K562 (cell line): Measurements from ENCODE around the gene MYEF2. TPM values are rescaled to one million over a fixed set of nuclear protein-coding genes. Genes with fewer than 3 reads are reported as not detected.

Experiments used
- ATAC-seq: fragments of 200-7000 bp; cut with Tn5 transposase; 3 replicates; pipeline ENCODE4 v1.9.1; 2020; ENCODE audit warnings: moderate library complexity
- BruUV-seq: library from RNA; stranded (reverse); fragments of 400-500 nt; replicated peaks from 2 replicates; lab custom pipeline; 2021; lab: Mats Ljungman, UMichigan
- CTCF ChIA-PET: fragments of 300-600 bp; formaldehyde crosslinking; extraction: SDS; loops from one replicate; lab custom pipeline; 2021; ENCODE audit warnings: low intra/inter-chr PET ratio; lab: Yijun Ruan, JAX
- POLR2A ChIA-PET: fragments of 300-600, 350-650 bp; sonication (Branson Sonifier 250); formaldehyde crosslinking; extraction: SDS; loops from one replicate; lab custom pipeline; 2021; ENCODE audit warnings: antibody characterized with exemption, inconsistent platforms; lab: Yijun Ruan, JAX
- DNase-seq, 4 experiments: peaks; one replicate each; pipeline versions ENCODE4 v3.0.0 to v3.0.0-alpha.2; 2011 to 2018; ENCODE audit warnings: low spot score in 3 of 4, mixed read lengths in 3 of 4; ENCODE audit errors: extremely low read depth in 1 of 4
- FAIRE-seq: peaks from 2 replicates; lab custom pipeline; 2011; peaks lifted over from hg19 to GRCh38; lab: Jason Lieb, UNC
- H2AFZ ChIP-seq: 2 replicates; pipeline ENCODE4 v1.6.0; 2011; ENCODE audit warnings: low read depth, low read length, control low read depth, inconsistent platforms
- H3K27ac ChIP-seq: fragments of 200-600 bp; 3 replicates; pipeline ENCODE4 v1.8.0; 2011; ENCODE audit warnings: low read depth, mild to moderate bottlenecking, control low read depth, inconsistent platforms, low read length, moderate library complexity, mixed read lengths; ENCODE audit errors: extremely low read depth
- H3K27me3 ChIP-seq, 2 experiments: fragments of 300-600 bp in 1 of 2; 2 replicates in 1 of 2; 3 replicates in 1 of 2; pipeline versions ENCODE4 v1.6.0 to v1.8.0; 2011; ENCODE audit warnings: inconsistent platforms in 2 of 2, low read length in 2 of 2, mild to moderate bottlenecking in 1 of 2, mixed read lengths in 1 of 2, moderate library complexity in 1 of 2; ENCODE audit not compliant: control insufficient read depth in 2 of 2, insufficient read depth in 2 of 2
- H3K36me3 ChIP-seq: fragments of 300-600 bp; 3 replicates; pipeline ENCODE4 v1.8.0; 2011; ENCODE audit warnings: mild to moderate bottlenecking, low read length, inconsistent platforms; ENCODE audit not compliant: control insufficient read depth, insufficient read depth
- H3K4me1 ChIP-seq, 2 experiments: fragments of 200-600 bp in 1 of 2; replicated peaks in 1 of 2; 2 replicates in 1 of 2; 3 replicates in 1 of 2; pipeline versions ENCODE4 v1.5.1 to v1.8.0; 2011; ENCODE audit warnings: inconsistent platforms in 2 of 2, low read length in 2 of 2, mild to moderate bottlenecking in 1 of 2, mixed read lengths in 1 of 2, moderate library complexity in 1 of 2; ENCODE audit not compliant: control insufficient read depth in 2 of 2, insufficient read depth in 2 of 2
- H3K4me2 ChIP-seq: 2 replicates; pipeline ENCODE4 v1.6.1; 2011; ENCODE audit warnings: low read length, control low read depth, inconsistent platforms, mixed read lengths; ENCODE audit not compliant: insufficient read depth
- H3K4me3 ChIP-seq: fragments of 200-600 bp; sonication (generic), shearing (Covaris generic); 2 replicates; pipeline ENCODE4 v1.5.1; 2016; ENCODE audit warnings: control low read depth, inconsistent platforms
- H3K79me2 ChIP-seq: fragments of 200-600 bp; 3 replicates; pipeline ENCODE4 v1.8.0; 2011; ENCODE audit warnings: low read length, inconsistent platforms; ENCODE audit not compliant: control insufficient read depth, insufficient read depth
- H3K9ac ChIP-seq, 2 experiments: 2 replicates each; pipeline versions ENCODE4 v1.6.0 to v1.6.1; 2011; ENCODE audit warnings: low read depth in 2 of 2, low read length in 2 of 2, control low read depth in 1 of 2, inconsistent platforms in 1 of 2, mild to moderate bottlenecking in 1 of 2, mixed read lengths in 1 of 2; ENCODE audit not compliant: insufficient read depth in 1 of 2
- H3K9me1 ChIP-seq: one replicate; pipeline ENCODE4 v1.6.0; 2011; ENCODE audit warnings: inconsistent platforms, mild to moderate bottlenecking, low read length, moderate library complexity; ENCODE audit not compliant: control insufficient read depth, insufficient read depth
- H3K9me3 ChIP-seq: replicated peaks from 2 replicates; pipeline ENCODE4 v1.5.1; 2011; ENCODE audit warnings: low read depth, low read length, inconsistent platforms; ENCODE audit not compliant: control insufficient read depth, insufficient read depth
- H4K20me1 ChIP-seq: replicated peaks from 2 replicates; pipeline ENCODE4 v1.6.1; 2011; ENCODE audit warnings: low read length, inconsistent platforms, mixed read lengths; ENCODE audit not compliant: control insufficient read depth, insufficient read depth
- BCOR ChIP-seq: fragments of 450-650 bp; IDR thresholded peaks from 2 replicates; pipeline ENCODE4 v1.6.1; 2016
- HMG20A ChIP-seq: fragments of 450-650 bp; formaldehyde crosslinking; conservative IDR thresholded peaks from 2 replicates; pipeline ENCODE4 v1.4.0; 2020; ENCODE audit warnings: mild to moderate bottlenecking, mixed read lengths
- KLF1 ChIP-seq: fragments of 450-650 bp; IDR thresholded peaks from 2 replicates; pipeline ENCODE4 v1.6.1; 2016; ENCODE audit warnings: missing genetic modification characterization, missing compliant biosample characterization
- MCM5 ChIP-seq: fragments of 450-650 bp; IDR thresholded peaks from 2 replicates; pipeline ENCODE4 v1.6.1; 2016; ENCODE audit warnings: low read depth
- MEF2A ChIP-seq: IDR thresholded peaks from 2 replicates; pipeline ENCODE4 v1.6.1; 2011; ENCODE audit warnings: low read depth, mild to moderate bottlenecking, low read length, moderate library complexity; ENCODE audit not compliant: control insufficient read depth
- PHTF2 ChIP-seq: fragments of 250-450 bp; sonication (Bioruptor Pico); IDR thresholded peaks from 2 replicates; pipeline ENCODE4 v1.5.0; 2021; ENCODE audit warnings: mild to moderate bottlenecking
- PPARD ChIP-seq: fragments of 250-450 bp; sonication (Bioruptor Pico); IDR thresholded peaks from 2 replicates; pipeline ENCODE4 v1.8.0; 2022; ENCODE audit warnings: inconsistent platforms, mild to moderate bottlenecking, moderate library complexity
- SP1 ChIP-seq: sonication (generic); formaldehyde crosslinking; IDR thresholded peaks from 2 replicates; pipeline ENCODE4 v1.8.1; 2022; ENCODE audit warnings: mild to moderate bottlenecking, missing genetic modification reagents
- TSC22D4 ChIP-seq: fragments of 450-650 bp; IDR thresholded peaks from 2 replicates; pipeline ENCODE4 v1.6.1; 2016; ENCODE audit warnings: missing genetic modification characterization, missing biosample characterization, control low read depth
- ZNF143 ChIP-seq: sonication (generic); formaldehyde crosslinking; IDR thresholded peaks from 2 replicates; pipeline ENCODE4 v1.9.0; 2022; ENCODE audit warnings: mild to moderate bottlenecking, missing genetic modification reagents
- ZNF354B ChIP-seq: fragments of 250-450 bp; sonication (Bioruptor Pico); IDR thresholded peaks from 2 replicates; pipeline ENCODE4 v1.4.0; 2020
- ZNF408 ChIP-seq: fragments of 250-450 bp; sonication (Bioruptor Pico); IDR thresholded peaks from 2 replicates; pipeline ENCODE4 v1.4.0; 2020; ENCODE audit warnings: low read depth, mild to moderate bottlenecking, moderate library complexity
- ZNF583 ChIP-seq: fragments of 250-450 bp; sonication (Bioruptor Pico); IDR thresholded peaks from 2 replicates; pipeline ENCODE4 v1.4.0; 2020
- WGBS: fragments of 100-300 bp; shearing (Covaris generic); methylation state at CpG from one replicate; pipeline ENCODE4 v1.1.6; 2016; ENCODE audit warnings: low coverage, mixed read lengths; ENCODE audit not compliant: insufficient coverage; ENCODE audit errors: missing lambda C conversion rate; 5-methylcytosine and 5-hydroxymethylcytosine counted together
- in situ Hi-C: fragments of 300-500 bp; cut with MboI; formaldehyde crosslinking; loops from 4 replicates; pipeline ENCODE4 v1.15.0; 2018; ENCODE audit warnings: inconsistent platforms, mixed read lengths
- intact Hi-C: fragments of 100-400 bp; cut with micrococcal nuclease; formaldehyde crosslinking; loops from 2 replicates; pipeline ENCODE4 v1.14.2; 2022
- polyA plus RNA-seq, 8 experiments: library from polyadenylated mRNA; depleted of rRNA in 4 of 8; stranded (reverse) in 5 of 8; unstranded in 3 of 8; fragments of >200 nt; fragmentation: Nextera tagmentation in 2 of 8; fragmentation: Illumina TruSeq in 1 of 8; extraction: Ambion mirVana in 2 of 8; extraction: Trizol in 1 of 8; gene quantifications; 2 replicates each; pipeline versions ENCODE4 v1.2.1 to v1.2.3, GENCODE V29; 2011 to 2014; ENCODE audit warnings: inconsistent platforms in 1 of 8, missing spikeins in 1 of 8
- total RNA-seq, 7 experiments: library from RNA; depleted of rRNA in 6 of 7; stranded (reverse); fragments of >200 nt in 6 of 7; fragmentation: Illumina TruSeq in 2 of 7; extraction: Trizol in 2 of 7; gene quantifications; 2 replicates each; pipeline versions ENCODE4 v1.2.1 to v1.2.3, GENCODE V29; 2011 to 2021; ENCODE audit warnings: low replicate concordance in 1 of 7
- TF ChIP-seq, protein P1 (sequence below): fragments of 450-650 bp; conservative IDR thresholded peaks from 2 replicates; pipeline ENCODE4 v1.6.1; 2016; ENCODE audit warnings: missing genetic modification characterization, low read depth, mild to moderate bottlenecking, missing compliant biosample characterization, moderate library complexity
- TF ChIP-seq, protein P2 (sequence below): conservative IDR thresholded peaks from 2 replicates; pipeline ENCODE4 v1.6.1; 2011; ENCODE audit warnings: low read depth, mild to moderate bottlenecking, low read length; ENCODE audit not compliant: control insufficient read depth
- TF ChIP-seq, protein P3 (sequence below): fragments of 450-650 bp; formaldehyde crosslinking; IDR thresholded peaks from 2 replicates; pipeline ENCODE4 v1.4.0; 2020; ENCODE audit warnings: mild to moderate bottlenecking, moderate library complexity
- TF ChIP-seq, protein P4 (sequence below): fragments of 450-650 bp; IDR thresholded peaks from 2 replicates; pipeline ENCODE4 v1.6.1; 2016; ENCODE audit warnings: borderline replicate concordance

MYEF2 gene
- total and polyA plus RNA-seq, 9 of the 15 experiments (the other 6 are each of a cell fraction or from before 2014, with no cell fraction given): 0.03 to 0.82 (median 0.19) TPM

DNA sequence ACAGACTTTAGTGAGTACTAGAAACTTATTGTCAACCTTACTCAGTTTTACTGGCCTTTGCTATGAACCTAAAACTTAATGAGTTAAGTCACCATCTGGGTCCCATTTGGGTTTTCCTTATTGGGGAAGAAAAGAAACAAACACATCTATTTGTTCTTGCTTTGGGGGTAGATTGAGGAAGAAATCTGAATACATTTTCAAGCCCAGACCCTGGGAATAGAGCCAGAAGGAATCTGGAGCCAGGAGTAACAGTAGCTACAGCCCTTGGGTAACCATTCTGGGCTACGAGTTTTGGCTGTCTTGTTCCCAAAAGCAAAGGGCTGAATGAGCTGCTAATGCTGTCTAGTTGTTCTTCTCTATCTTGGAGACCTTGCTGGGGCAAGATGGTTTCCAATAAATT, 44.5 kb upstream of the MYEF2 start:
- H3K4me3 ChIP-seq: no peak overlapping the region
- H2AFZ ChIP-seq: no peak overlapping the region
- H3K9me1 ChIP-seq: no peaks in the 10 kb centered on the region
- POLR2A ChIA-PET: no interaction called here
- FAIRE-seq: no peak
- no TSS peak for BruUV-seq
- H3K36me3 ChIP-seq: no peaks in the 10 kb centered on the region
- H3K4me2 ChIP-seq: no peak overlapping the region
- H4K20me1 ChIP-seq: no peaks in the 10 kb centered on the region
- H3K4me1 ChIP-seq: no peaks in the 10 kb centered on the region
- CTCF ChIA-PET: no interaction called here
- no peaks in the 10 kb centered on the region for H3K27me3 ChIP-seq
- ATAC-seq: no peak
- in situ Hi-C loops (no loop called here), intact Hi-C loops (no loop called here)
- 0% methylated on average over 1 of the region's 1 CpG for WGBS
- H3K79me2 ChIP-seq: no peaks in the 10 kb centered on the region
- DNase-seq: no peak
- H3K9me3 ChIP-seq: no peaks in the 10 kb centered on the region
- H3K27ac ChIP-seq: no peak overlapping the region
- H3K9ac ChIP-seq: no peak overlapping the region
- TF ChIP-seq, protein P1, sequence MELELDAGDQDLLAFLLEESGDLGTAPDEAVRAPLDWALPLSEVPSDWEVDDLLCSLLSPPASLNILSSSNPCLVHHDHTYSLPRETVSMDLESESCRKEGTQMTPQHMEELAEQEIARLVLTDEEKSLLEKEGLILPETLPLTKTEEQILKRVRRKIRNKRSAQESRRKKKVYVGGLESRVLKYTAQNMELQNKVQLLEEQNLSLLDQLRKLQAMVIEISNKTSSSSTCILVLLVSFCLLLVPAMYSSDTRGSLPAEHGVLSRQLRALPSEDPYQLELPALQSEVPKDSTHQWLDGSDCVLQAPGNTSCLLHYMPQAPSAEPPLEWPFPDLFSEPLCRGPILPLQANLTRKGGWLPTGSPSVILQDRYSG (tag): no peak
- TF ChIP-seq, protein P2, sequence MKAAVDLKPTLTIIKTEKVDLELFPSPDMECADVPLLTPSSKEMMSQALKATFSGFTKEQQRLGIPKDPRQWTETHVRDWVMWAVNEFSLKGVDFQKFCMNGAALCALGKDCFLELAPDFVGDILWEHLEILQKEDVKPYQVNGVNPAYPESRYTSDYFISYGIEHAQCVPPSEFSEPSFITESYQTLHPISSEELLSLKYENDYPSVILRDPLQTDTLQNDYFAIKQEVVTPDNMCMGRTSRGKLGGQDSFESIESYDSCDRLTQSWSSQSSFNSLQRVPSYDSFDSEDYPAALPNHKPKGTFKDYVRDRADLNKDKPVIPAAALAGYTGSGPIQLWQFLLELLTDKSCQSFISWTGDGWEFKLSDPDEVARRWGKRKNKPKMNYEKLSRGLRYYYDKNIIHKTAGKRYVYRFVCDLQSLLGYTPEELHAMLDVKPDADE: no peak
- TF ChIP-seq SP1 (CRISPR knock-in tag) (no peak), ZNF143 (CRISPR knock-in tag) (no peak), ZNF583 (CRISPR knock-in tag) (no peak), HMG20A (no peak), ZNF408 (CRISPR knock-in tag) (no peak), MCM5 (no peak), PHTF2 (CRISPR knock-in tag) (no peak), ZNF354B (CRISPR knock-in tag) (no peak), BCOR (no peak), TSC22D4 (tag) (no peak), PPARD (CRISPR knock-in tag) (no peak), KLF1 (no peak), MEF2A (no peak)
- TF ChIP-seq, protein P3, sequence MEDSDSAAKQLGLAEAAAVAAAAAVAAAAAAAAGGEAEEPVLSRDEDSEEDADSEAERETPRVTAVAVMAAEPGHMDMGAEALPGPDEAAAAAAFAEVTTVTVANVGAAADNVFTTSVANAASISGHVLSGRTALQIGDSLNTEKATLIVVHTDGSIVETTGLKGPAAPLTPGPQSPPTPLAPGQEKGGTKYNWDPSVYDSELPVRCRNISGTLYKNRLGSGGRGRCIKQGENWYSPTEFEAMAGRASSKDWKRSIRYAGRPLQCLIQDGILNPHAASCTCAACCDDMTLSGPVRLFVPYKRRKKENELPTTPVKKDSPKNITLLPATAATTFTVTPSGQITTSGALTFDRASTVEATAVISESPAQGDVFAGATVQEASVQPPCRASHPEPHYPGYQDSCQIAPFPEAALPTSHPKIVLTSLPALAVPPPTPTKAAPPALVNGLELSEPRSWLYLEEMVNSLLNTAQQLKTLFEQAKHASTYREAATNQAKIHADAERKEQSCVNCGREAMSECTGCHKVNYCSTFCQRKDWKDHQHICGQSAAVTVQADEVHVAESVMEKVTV (CRISPR knock-in tag): no peak
- TF ChIP-seq, protein P4, sequence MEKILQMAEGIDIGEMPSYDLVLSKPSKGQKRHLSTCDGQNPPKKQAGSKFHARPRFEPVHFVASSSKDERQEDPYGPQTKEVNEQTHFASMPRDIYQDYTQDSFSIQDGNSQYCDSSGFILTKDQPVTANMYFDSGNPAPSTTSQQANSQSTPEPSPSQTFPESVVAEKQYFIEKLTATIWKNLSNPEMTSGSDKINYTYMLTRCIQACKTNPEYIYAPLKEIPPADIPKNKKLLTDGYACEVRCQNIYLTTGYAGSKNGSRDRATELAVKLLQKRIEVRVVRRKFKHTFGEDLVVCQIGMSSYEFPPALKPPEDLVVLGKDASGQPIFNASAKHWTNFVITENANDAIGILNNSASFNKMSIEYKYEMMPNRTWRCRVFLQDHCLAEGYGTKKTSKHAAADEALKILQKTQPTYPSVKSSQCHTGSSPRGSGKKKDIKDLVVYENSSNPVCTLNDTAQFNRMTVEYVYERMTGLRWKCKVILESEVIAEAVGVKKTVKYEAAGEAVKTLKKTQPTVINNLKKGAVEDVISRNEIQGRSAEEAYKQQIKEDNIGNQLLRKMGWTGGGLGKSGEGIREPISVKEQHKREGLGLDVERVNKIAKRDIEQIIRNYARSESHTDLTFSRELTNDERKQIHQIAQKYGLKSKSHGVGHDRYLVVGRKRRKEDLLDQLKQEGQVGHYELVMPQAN: no peak
